ENCODE data around the gene MYL10. TPM values are rescaled to one million over a fixed set of nuclear protein-coding genes. Genes with fewer than 3 reads are reported as not detected.

The MYL10 gene
- total RNA-seq, 2 experiments from 2014 or later = not detected

- Mint-ChIP-seq H3K4me1 (no peaks in the 10 kb centered on the region), H3K27ac (no peak overlapping the region), H3K4me3 (no peak overlapping the region), H3K9me3 (ENCODE audit: low read depth) (no peaks in the 10 kb centered on the region), H3K27me3 (peaks cover 18% of the 10 kb centered on the region), H3K36me3 (no peaks in the 10 kb centered on the region)
- CTCF ChIA-PET = no interaction called here
- DNase-seq (no peak), ATAC-seq (no peak)
Observed at GRCh38 chr7:101622609-101623173, 6.4 kb downstream of the MYL10 start.

- Mint-ChIP-seq H3K4me1 (no peaks in the 10 kb centered on the region), H3K36me3 (no peaks in the 10 kb centered on the region), H3K9me3 (ENCODE audit: low read depth) (no peaks in the 10 kb centered on the region), H3K27ac (no peak overlapping the region), H3K4me3 (no peak overlapping the region), H3K27me3 (peaks cover 15% of the 10 kb centered on the region)
- ATAC-seq (no peak), DNase-seq (no peak)
- CTCF ChIA-PET = interaction anchor here (0.9 kb wide), 1 partner anchor 19 kb away, joined by 3 read pairs; no protein-coding TSS in a partner anchor
Observed at GRCh38 chr7:101620991-101621390, 8.1 kb downstream of the MYL10 start.

GRCh38 chr7:101620395-101620794 is 8.7 kb downstream of the MYL10 start:
- H3K4me1 Mint-ChIP-seq = no peaks in the 10 kb centered on the region
- CTCF ChIA-PET = interaction anchor here (0.9 kb wide), 1 partner anchor 18 kb away, joined by 3 read pairs; no protein-coding TSS in a partner anchor
- peaks cover 9% of the 10 kb centered on the region for H3K27me3 Mint-ChIP-seq
- ATAC-seq (no peak), DNase-seq (no peak)
- H3K9me3 Mint-ChIP-seq (ENCODE audit: low read depth) = no peaks in the 10 kb centered on the region
- no peak overlapping the region for H3K4me3 Mint-ChIP-seq
- H3K36me3 Mint-ChIP-seq = no peaks in the 10 kb centered on the region
- H3K27ac Mint-ChIP-seq = no peak overlapping the region

- H3K4me3 Mint-ChIP-seq = no peak overlapping the region
- no peaks in the 10 kb centered on the region for H3K9me3 Mint-ChIP-seq (ENCODE audit: low read depth)
- no peaks in the 10 kb centered on the region for H3K36me3 Mint-ChIP-seq
- no peaks in the 10 kb centered on the region for H3K27me3 Mint-ChIP-seq
- ATAC-seq (no peak), DNase-seq (no peak)
- H3K4me1 Mint-ChIP-seq = no peaks in the 10 kb centered on the region
- no peak overlapping the region for H3K27ac Mint-ChIP-seq
- CTCF ChIA-PET = no interaction called here
Observed at GRCh38 chr7:101618916-101619315, 10.2 kb downstream of the MYL10 start.

GRCh38 chr7:101618207-101618839 is 10.8 kb downstream of the MYL10 start:
- Mint-ChIP-seq H3K4me3 (no peak overlapping the region), H3K9me3 (ENCODE audit: low read depth) (no peaks in the 10 kb centered on the region), H3K27me3 (no peaks in the 10 kb centered on the region), H3K4me1 (no peaks in the 10 kb centered on the region), H3K27ac (no peak overlapping the region), H3K36me3 (no peaks in the 10 kb centered on the region)
- CTCF ChIA-PET = no interaction called here
- ATAC-seq = no peak
- DNase-seq = no peak

GRCh38 chr7:101617451-101618206 is 11.5 kb downstream of the MYL10 start:
- H3K9me3 Mint-ChIP-seq (ENCODE audit: low read depth) = no peaks in the 10 kb centered on the region
- H3K4me1 Mint-ChIP-seq = no peaks in the 10 kb centered on the region
- DNase-seq (no peak), ATAC-seq (no peak)
- CTCF ChIA-PET = no interaction called here
- no peaks in the 10 kb centered on the region for H3K36me3 Mint-ChIP-seq
- H3K4me3 Mint-ChIP-seq = no peak overlapping the region
- H3K27ac Mint-ChIP-seq = no peak overlapping the region
- H3K27me3 Mint-ChIP-seq = no peaks in the 10 kb centered on the region

GRCh38 chr7:101615446-101615845 is 13.7 kb downstream of the MYL10 start:
- Mint-ChIP-seq H3K27ac (no peak overlapping the region), H3K4me3 (no peak overlapping the region), H3K27me3 (no peaks in the 10 kb centered on the region), H3K36me3 (no peaks in the 10 kb centered on the region), H3K4me1 (no peaks in the 10 kb centered on the region), H3K9me3 (ENCODE audit: low read depth) (no peaks in the 10 kb centered on the region)
- DNase-seq = no peak
- CTCF ChIA-PET = no interaction called here
- no peak for ATAC-seq

- ATAC-seq = no peak
- Mint-ChIP-seq H3K27me3 (peaks cover 2% of the 10 kb centered on the region), H3K4me3 (no peak overlapping the region), H3K4me1 (no peaks in the 10 kb centered on the region), H3K36me3 (no peaks in the 10 kb centered on the region), H3K27ac (no peak overlapping the region), H3K9me3 (ENCODE audit: low read depth) (no peaks in the 10 kb centered on the region)
- no peak for DNase-seq
- CTCF ChIA-PET = no interaction called here
Observed at GRCh38 chr7:101614939-101615302, 14.2 kb downstream of the MYL10 start.

GRCh38 chr7:101614098-101614938 is 14.8 kb downstream of the MYL10 start:
- Mint-ChIP-seq H3K27ac (no peak overlapping the region), H3K9me3 (ENCODE audit: low read depth) (no peaks in the 10 kb centered on the region), H3K27me3 (peaks cover 2% of the 10 kb centered on the region), H3K4me1 (no peaks in the 10 kb centered on the region), H3K36me3 (no peaks in the 10 kb centered on the region), H3K4me3 (no peak overlapping the region)
- ATAC-seq (no peak), DNase-seq (no peak)
- CTCF ChIA-PET = no interaction called here

GRCh38 chr7:101612885-101613515 is 16.1 kb downstream of the MYL10 start:
- CTCF ChIA-PET = interaction anchor here (1.5 kb wide), 1 partner anchor 10 kb away, joined by 5 read pairs; no protein-coding TSS in a partner anchor
- ATAC-seq = no peak
- H3K4me3 Mint-ChIP-seq = no peak overlapping the region
- no peak overlapping the region for H3K27ac Mint-ChIP-seq
- DNase-seq = no peak
- H3K36me3 Mint-ChIP-seq = no peaks in the 10 kb centered on the region
- H3K9me3 Mint-ChIP-seq (ENCODE audit: low read depth) = no peaks in the 10 kb centered on the region
- H3K4me1 Mint-ChIP-seq = no peaks in the 10 kb centered on the region
- peaks cover 2% of the 10 kb centered on the region for H3K27me3 Mint-ChIP-seq

- H3K36me3 Mint-ChIP-seq = no peaks in the 10 kb centered on the region
- no peak overlapping the region for H3K4me3 Mint-ChIP-seq
- H3K9me3 Mint-ChIP-seq (ENCODE audit: low read depth) = no peaks in the 10 kb centered on the region
- no peak overlapping the region for H3K27ac Mint-ChIP-seq
- CTCF ChIA-PET = no interaction called here
- peaks cover 2% of the 10 kb centered on the region for H3K27me3 Mint-ChIP-seq
- H3K4me1 Mint-ChIP-seq = no peaks in the 10 kb centered on the region
- peak; percentile 9 for ATAC-seq
- no peak for DNase-seq
Observed at GRCh38 chr7:101608772-101609713, 20.1 kb downstream of the MYL10 start.

- H3K27me3 Mint-ChIP-seq = peaks cover 2% of the 10 kb centered on the region
- DNase-seq (no peak), ATAC-seq (no peak)
- H3K27ac Mint-ChIP-seq = no peak overlapping the region
- no peaks in the 10 kb centered on the region for H3K9me3 Mint-ChIP-seq (ENCODE audit: low read depth)
- no peaks in the 10 kb centered on the region for H3K4me1 Mint-ChIP-seq
- H3K36me3 Mint-ChIP-seq = no peaks in the 10 kb centered on the region
- H3K4me3 Mint-ChIP-seq = no peak overlapping the region
- CTCF ChIA-PET = no interaction called here
Observed at GRCh38 chr7:101606498-101606923, 22.6 kb downstream of the MYL10 start.
